Osteocyte (in vitro differentiated cells): ENCODE measurements around the gene MBNL1. TPM values are rescaled to one million over a fixed set of nuclear protein-coding genes. Genes with fewer than 3 reads are reported as not detected.

Experiments used
- DNase-seq: peaks from one replicate; pipeline ENCODE4 v3.0.0; 2021; ENCODE audit warnings: mixed read lengths; ENCODE audit not compliant: unreplicated experiment; ENCODE audit errors: extremely low spot score
- H3K27ac Mint-ChIP-seq: one replicate; pipeline ENCODE4 v1.8.0; 2021; ENCODE audit warnings: mild to moderate bottlenecking, mixed read lengths; ENCODE audit not compliant: unreplicated experiment
- H3K27me3 Mint-ChIP-seq: one replicate; pipeline ENCODE4 v1.8.0; 2021; ENCODE audit warnings: mixed read lengths; ENCODE audit not compliant: unreplicated experiment
- H3K36me3 Mint-ChIP-seq: one replicate; pipeline ENCODE4 v1.8.0; 2021; ENCODE audit warnings: mixed read lengths; ENCODE audit not compliant: unreplicated experiment
- H3K4me1 Mint-ChIP-seq: one replicate; pipeline ENCODE4 v1.8.0; 2021; ENCODE audit warnings: mixed read lengths; ENCODE audit not compliant: unreplicated experiment
- H3K4me3 Mint-ChIP-seq: one replicate; pipeline ENCODE4 v1.8.0; 2021; ENCODE audit warnings: mild to moderate bottlenecking, moderate library complexity, mixed read lengths; ENCODE audit not compliant: unreplicated experiment
- H3K9me3 Mint-ChIP-seq: one replicate; pipeline ENCODE4 v1.8.0; 2021; ENCODE audit warnings: mixed read lengths; ENCODE audit not compliant: unreplicated experiment
- CTCF ChIP-seq: fragments of 200-600 bp; sonication (generic); IDR thresholded peaks from 2 replicates; pipeline ENCODE4 v1.5.0; 2021; ENCODE audit warnings: antibody characterized with exemption, mild to moderate bottlenecking, moderate library complexity
- total RNA-seq: library from RNA; stranded (reverse); gene quantifications from 2 replicates; pipeline ENCODE4 v1.2.1, GENCODE V29; 2021

Gene MBNL1
- total RNA-seq, 1 donor from 2014 or later, result 166 TPM

GRCh38 chr3:152373379-152373778, 104.7 kb downstream of the MBNL1 start:
- peaks cover 11% of the 10 kb centered on the region for H3K36me3 Mint-ChIP-seq
- no peaks in the 10 kb centered on the region for H3K27me3 Mint-ChIP-seq
- no peak overlapping the region for H3K4me3 Mint-ChIP-seq
- peaks cover 6% of the 10 kb centered on the region for H3K9me3 Mint-ChIP-seq
- H3K4me1 Mint-ChIP-seq, result peaks cover 60% of the 10 kb centered on the region
- peak overlapping the region; percentile 27 for H3K27ac Mint-ChIP-seq
- no peak for TF ChIP-seq CTCF
- DNase-seq, result no peak

GRCh38 chr3:152374262-152374990, 105.7 kb downstream of the MBNL1 start:
- H3K4me3 Mint-ChIP-seq, result no peak overlapping the region
- H3K4me1 Mint-ChIP-seq, result peaks cover 62% of the 10 kb centered on the region
- DNase-seq, result no peak
- H3K27ac Mint-ChIP-seq, result peak overlapping the region; percentile 83
- H3K27me3 Mint-ChIP-seq, result no peaks in the 10 kb centered on the region
- H3K36me3 Mint-ChIP-seq, result peaks cover 9% of the 10 kb centered on the region
- no peaks in the 10 kb centered on the region for H3K9me3 Mint-ChIP-seq
- TF ChIP-seq CTCF, result no peak

- Mint-ChIP-seq H3K27me3 (no peaks in the 10 kb centered on the region), H3K9me3 (no peaks in the 10 kb centered on the region), H3K27ac (peak overlapping the region; percentile 95), H3K4me1 (peaks cover 62% of the 10 kb centered on the region), H3K36me3 (peaks cover 6% of the 10 kb centered on the region), H3K4me3 (no peak overlapping the region)
- no peak for TF ChIP-seq CTCF
- DNase-seq, result no peak
Observed at GRCh38 chr3:152375546-152375945, 106.8 kb downstream of the MBNL1 start.

- no peak for TF ChIP-seq CTCF
- Mint-ChIP-seq H3K27ac (peak overlapping the region; percentile 95), H3K4me3 (peak overlapping the region; percentile 57), H3K36me3 (peaks cover 6% of the 10 kb centered on the region), H3K27me3 (no peaks in the 10 kb centered on the region), H3K9me3 (no peaks in the 10 kb centered on the region), H3K4me1 (peaks cover 65% of the 10 kb centered on the region)
- DNase-seq, result no peak
Observed at GRCh38 chr3:152376351-152377183, 107.8 kb downstream of the MBNL1 start.

GRCh38 chr3:152377184-152377570, 108.4 kb downstream of the MBNL1 start:
- Mint-ChIP-seq H3K27ac (peak overlapping the region; percentile 95), H3K4me3 (peak overlapping the region; percentile 57), H3K9me3 (no peaks in the 10 kb centered on the region), H3K27me3 (no peaks in the 10 kb centered on the region), H3K4me1 (peaks cover 64% of the 10 kb centered on the region), H3K36me3 (peaks cover under 1% of the 10 kb centered on the region)
- TF ChIP-seq CTCF, result no peak
- DNase-seq, result no peak
